Measurements from ENCODE around the gene ZNF217. TPM values are rescaled to one million over a fixed set of nuclear protein-coding genes. Genes with fewer than 3 reads are reported as not detected.

Gene ZNF217
- polyA plus RNA-seq, 3 donors = 10.5 to 41.5 (median 24.4) TPM

DNA sequence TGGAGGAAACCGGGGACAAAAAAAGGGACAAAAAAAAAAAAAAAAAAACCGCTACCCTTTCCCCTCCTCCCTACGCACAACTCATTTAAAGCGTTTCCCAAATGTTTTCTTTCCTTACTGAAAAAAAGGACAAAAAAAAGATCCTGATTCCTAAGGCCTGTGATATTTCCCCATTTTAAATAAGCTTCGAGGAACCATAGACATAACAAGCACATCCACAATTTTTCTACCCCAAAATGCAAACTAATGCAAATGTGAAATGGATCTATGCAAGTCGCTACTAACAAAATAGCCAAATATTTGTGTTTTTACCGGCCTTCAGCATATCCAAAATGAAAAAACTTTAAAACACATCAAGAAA is 1.4 kb upstream of the ZNF217 start:
- Histone ChIP-seq H3K9ac (ENCODE audit: insufficient read depth, low read length, poor library complexity, severe bottlenecking) (peak overlapping the region; percentile 76), H3K27ac (ENCODE audit: low read depth in 1 of 2, low read length in 2 of 2) (peak overlapping the region; percentile 85 to 86), H3K27me3 (ENCODE audit: control insufficient read depth in 2 of 2, insufficient read depth in 2 of 2, low read length in 2 of 2) (no peaks in the 10 kb centered on the region), H3K9me3 (replicated peaks in 1 of 2; ENCODE audit: control insufficient read depth in 1 of 2, insufficient read depth in 1 of 2, low read length in 2 of 2) (no peaks in the 10 kb centered on the region), H3K4me1 (ENCODE audit: control insufficient read depth in 1 of 2, insufficient read depth in 2 of 2, low read length in 2 of 2) (peaks cover 27 to 50% of the 10 kb centered on the region in 2 donors), H3K79me2 (ENCODE audit: insufficient read depth, low read length) (peaks cover 39% of the 10 kb centered on the region), H3K4me2 (replicated peaks; ENCODE audit: extremely low read depth, low read length, poor library complexity, severe bottlenecking) (peak overlapping the region; percentile 59), H2AFZ (ENCODE audit: insufficient read depth, low read depth, low read length, poor library complexity, severe bottlenecking) (peak overlapping the region; percentile 71), H4K20me1 (ENCODE audit: insufficient read depth, low read length) (no peaks in the 10 kb centered on the region), H3K4me3 (replicated peaks in 1 of 3; ENCODE audit: low read depth in 2 of 3, low read length in 3 of 3) (peak overlapping the region; percentile 66 to 100 (median 89)), H3K36me3 (replicated peaks in 1 of 2; ENCODE audit: control insufficient read depth in 1 of 2, insufficient read depth in 2 of 2, low read length in 2 of 2) (no peaks in the 10 kb centered on the region)
- Mint-ChIP-seq H3K27me3 (ENCODE audit: low read depth in 3 of 3) (no peaks in the 10 kb centered on the region), H3K9me3 (peaks cover 0 to 2% (median 0%) of the 10 kb centered on the region in 7 donors), H3K36me3 (no peaks in the 10 kb centered on the region), H3K4me3 (peak overlapping the region; percentile 76 to 88), H3K27ac (peak overlapping the region; percentile 85 to 96 (median 89)), H3K4me1 (peaks cover 44% of the 10 kb centered on the region)
- 0% methylated on average over 1 of the region's 7 CpGs for WGBS (ENCODE audit: insufficient coverage)
- DNase-seq = no peak
- intact Hi-C loops (cut with micrococcal nuclease) = loop anchor here in 1 of 2 donors (5.0 kb wide), 1 partner anchor 47 kb away; no protein-coding TSS in a partner anchor
- TF ChIP-seq, protein P1, sequence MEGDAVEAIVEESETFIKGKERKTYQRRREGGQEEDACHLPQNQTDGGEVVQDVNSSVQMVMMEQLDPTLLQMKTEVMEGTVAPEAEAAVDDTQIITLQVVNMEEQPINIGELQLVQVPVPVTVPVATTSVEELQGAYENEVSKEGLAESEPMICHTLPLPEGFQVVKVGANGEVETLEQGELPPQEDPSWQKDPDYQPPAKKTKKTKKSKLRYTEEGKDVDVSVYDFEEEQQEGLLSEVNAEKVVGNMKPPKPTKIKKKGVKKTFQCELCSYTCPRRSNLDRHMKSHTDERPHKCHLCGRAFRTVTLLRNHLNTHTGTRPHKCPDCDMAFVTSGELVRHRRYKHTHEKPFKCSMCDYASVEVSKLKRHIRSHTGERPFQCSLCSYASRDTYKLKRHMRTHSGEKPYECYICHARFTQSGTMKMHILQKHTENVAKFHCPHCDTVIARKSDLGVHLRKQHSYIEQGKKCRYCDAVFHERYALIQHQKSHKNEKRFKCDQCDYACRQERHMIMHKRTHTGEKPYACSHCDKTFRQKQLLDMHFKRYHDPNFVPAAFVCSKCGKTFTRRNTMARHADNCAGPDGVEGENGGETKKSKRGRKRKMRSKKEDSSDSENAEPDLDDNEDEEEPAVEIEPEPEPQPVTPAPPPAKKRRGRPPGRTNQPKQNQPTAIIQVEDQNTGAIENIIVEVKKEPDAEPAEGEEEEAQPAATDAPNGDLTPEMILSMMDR (IDR thresholded peaks at IDR 0.05) = no peak

DNA sequence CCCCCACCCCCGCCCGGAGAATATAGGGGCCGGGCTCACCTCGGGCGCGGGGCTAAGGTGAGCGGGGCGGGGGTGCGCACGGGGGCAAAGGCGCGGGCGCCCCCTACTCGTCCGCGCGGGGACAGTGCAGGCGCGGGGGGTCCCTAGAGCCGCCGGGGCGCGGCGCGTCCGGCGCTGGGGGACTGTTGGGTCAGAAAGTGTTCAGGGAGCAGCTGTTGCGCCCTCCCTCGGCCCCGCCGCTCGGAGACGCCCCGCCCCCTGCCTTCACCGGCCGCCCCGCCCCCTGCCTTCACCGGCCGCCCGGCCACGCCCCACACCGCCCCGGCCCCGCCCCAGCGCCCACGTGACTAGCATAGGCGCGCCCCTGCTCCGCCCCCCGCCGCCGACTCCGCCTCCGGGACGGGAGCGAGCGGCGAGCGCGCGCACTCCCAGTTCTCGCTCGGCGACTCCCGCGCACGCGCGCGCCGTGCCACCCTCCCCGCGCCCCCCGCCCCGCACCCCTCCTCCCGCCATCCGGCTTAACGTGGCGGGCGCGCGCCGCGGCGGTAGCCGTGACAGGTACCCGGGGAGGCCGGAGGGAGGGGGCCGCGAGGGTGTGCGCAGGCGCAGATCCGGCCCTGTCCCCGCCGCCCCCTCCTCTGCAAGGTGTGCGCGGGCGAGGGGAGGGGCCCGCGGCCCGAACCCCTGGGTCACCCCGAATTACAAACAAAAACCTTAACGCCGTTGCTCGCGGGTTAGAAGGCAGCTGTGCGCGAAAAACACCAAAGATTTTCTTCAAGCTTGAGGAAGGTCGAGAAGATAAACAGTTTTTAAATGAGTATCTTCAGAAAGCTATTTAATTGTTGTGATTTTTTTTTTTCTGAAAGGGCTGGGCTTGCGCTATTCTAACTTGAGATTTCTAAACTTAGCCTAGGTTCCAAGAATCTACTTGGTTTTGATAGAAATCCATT is 704 bp upstream of the ZNF217 start:
- peak overlapping the region; percentile 88 to 90 for H3K4me3 Mint-ChIP-seq
- Histone ChIP-seq H4K20me1 (ENCODE audit: insufficient read depth, low read length) (no peaks in the 10 kb centered on the region), H3K9me3 (replicated peaks in 1 of 2; ENCODE audit: control insufficient read depth in 1 of 2, insufficient read depth in 1 of 2, low read length in 2 of 2) (no peaks in the 10 kb centered on the region), H2AFZ (ENCODE audit: insufficient read depth, low read depth, low read length, poor library complexity, severe bottlenecking) (peak overlapping the region; percentile 71), H3K9ac (ENCODE audit: insufficient read depth, low read length, poor library complexity, severe bottlenecking) (peak overlapping the region; percentile 89), H3K4me1 (ENCODE audit: control insufficient read depth in 1 of 2, insufficient read depth in 2 of 2, low read length in 2 of 2) (peaks cover 31 to 57% of the 10 kb centered on the region in 2 donors), H3K4me2 (replicated peaks; ENCODE audit: extremely low read depth, low read length, poor library complexity, severe bottlenecking) (peak overlapping the region; percentile 76), H3K27ac (ENCODE audit: low read depth in 1 of 2, low read length in 2 of 2) (peak overlapping the region; percentile 85 to 95), H3K79me2 (ENCODE audit: insufficient read depth, low read length) (peaks cover 45% of the 10 kb centered on the region), H3K36me3 (replicated peaks in 1 of 2; ENCODE audit: control insufficient read depth in 1 of 2, insufficient read depth in 2 of 2, low read length in 2 of 2) (no peaks in the 10 kb centered on the region), H3K4me3 (replicated peaks in 1 of 3; ENCODE audit: low read depth in 2 of 3, low read length in 3 of 3) (peak overlapping the region; percentile 66 to 100 (median 89)), H3K27me3 (ENCODE audit: control insufficient read depth in 2 of 2, insufficient read depth in 2 of 2, low read length in 2 of 2) (no peaks in the 10 kb centered on the region)
- no peaks in the 10 kb centered on the region for H3K36me3 Mint-ChIP-seq
- H3K9me3 Mint-ChIP-seq = peaks cover 0 to under 1% (median 0%) of the 10 kb centered on the region in 7 donors
- 2% methylated on average over 54 of the region's 110 CpGs for WGBS (ENCODE audit: insufficient coverage)
- DNase-seq = peak; percentile 84 to 92 (median 84)
- H3K4me1 Mint-ChIP-seq = peaks cover 46% of the 10 kb centered on the region
- intact Hi-C loops (cut with micrococcal nuclease) = loop anchor here in 1 of 2 donors (5.0 kb wide), 1 partner anchor 48 kb away; no protein-coding TSS in a partner anchor
- TF ChIP-seq, protein P1 (IDR thresholded peaks at IDR 0.05) = no peak
- peak overlapping the region; percentile 85 to 96 (median 90) for H3K27ac Mint-ChIP-seq
- H3K27me3 Mint-ChIP-seq (ENCODE audit: low read depth in 3 of 3) = no peaks in the 10 kb centered on the region

All from CD14-positive monocyte (primary cell).